HK-2 (cell line): ENCODE results near the gene NPAS2.

Source experiments
- DNase-seq: peaks from one replicate; pipeline ENCODE4 v3.0.0-alpha.2; 2018; ENCODE audit not compliant: unreplicated experiment

Gene NPAS2

GRCh38 chr2:100853909-100854810 lies 34.2 kb downstream of the NPAS2 start:
- no peak for DNase-seq

- no peak for DNase-seq
Observed at GRCh38 chr2:100855084-100855483, 35.1 kb downstream of the NPAS2 start.

DNA sequence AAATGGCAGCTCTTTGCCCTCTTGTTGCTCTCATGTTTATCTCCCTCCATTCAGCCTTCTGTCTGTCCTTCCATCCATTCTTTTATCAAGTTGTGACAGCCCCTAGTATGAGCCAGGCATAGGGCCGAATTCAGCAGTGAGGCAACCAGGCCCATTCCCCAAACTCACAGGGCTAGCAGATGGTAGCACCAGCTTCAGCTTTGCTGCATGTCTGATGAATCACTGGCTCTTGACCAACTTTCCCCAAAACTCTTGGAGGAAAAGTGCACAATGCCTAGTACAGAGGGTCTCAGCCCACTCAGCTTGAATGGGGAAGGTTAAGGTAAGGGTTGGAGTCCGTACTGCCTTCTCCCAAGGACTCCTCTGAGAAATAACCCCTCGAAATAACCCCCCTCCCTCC lies 35.7 kb downstream of the NPAS2 start:
- no peak for DNase-seq

GRCh38 chr2:100856732-100857131 lies 36.8 kb downstream of the NPAS2 start:
- DNase-seq: no peak

GRCh38 chr2:100857341-100857740 lies 37.4 kb downstream of the NPAS2 start:
- DNase-seq: no peak

- no peak for DNase-seq
Observed at GRCh38 chr2:100857915-100858314, 38.0 kb downstream of the NPAS2 start.

GRCh38 chr2:100859902-100860301 lies 40.0 kb downstream of the NPAS2 start:
- no peak for DNase-seq

- no peak for DNase-seq
Observed at GRCh38 chr2:100861340-100861739, 41.4 kb downstream of the NPAS2 start.

- DNase-seq: no peak
Observed at GRCh38 chr2:100862081-100862480, 42.1 kb downstream of the NPAS2 start.

DNA sequence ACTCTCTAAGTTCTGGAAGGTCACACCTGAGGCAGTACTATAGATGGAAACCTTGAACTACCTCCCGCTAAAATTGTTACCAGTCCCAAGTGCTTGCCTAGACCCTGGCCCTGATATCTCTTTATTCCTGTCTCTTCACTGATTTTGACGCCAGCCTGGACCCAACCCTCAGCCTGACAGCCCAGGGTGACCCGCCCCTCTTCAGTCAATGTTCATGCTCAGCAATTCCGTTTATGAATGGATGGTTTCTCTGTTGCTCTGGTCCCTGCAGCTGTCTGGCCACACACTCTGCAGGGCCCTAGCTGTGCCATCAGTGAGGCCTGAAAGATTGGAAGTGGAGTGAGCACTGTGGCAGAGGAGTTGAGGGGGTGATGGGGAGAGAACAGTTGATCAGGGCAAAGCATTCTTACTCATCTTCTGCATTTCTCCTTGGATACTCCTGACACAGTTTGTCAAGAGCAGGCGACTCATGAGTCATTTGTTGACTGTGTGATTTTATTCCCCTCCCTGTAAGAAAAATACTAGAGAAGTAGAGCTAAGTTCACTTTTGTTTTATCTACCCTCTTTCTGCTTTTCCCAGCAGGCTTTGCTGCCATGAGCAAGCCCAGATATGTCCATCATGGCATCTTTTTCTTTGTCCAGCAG lies 46.0 kb downstream of the NPAS2 start:
- DNase-seq: no peak

- DNase-seq: no peak
Observed at GRCh38 chr2:100868083-100868482, 48.1 kb downstream of the NPAS2 start.

DNA sequence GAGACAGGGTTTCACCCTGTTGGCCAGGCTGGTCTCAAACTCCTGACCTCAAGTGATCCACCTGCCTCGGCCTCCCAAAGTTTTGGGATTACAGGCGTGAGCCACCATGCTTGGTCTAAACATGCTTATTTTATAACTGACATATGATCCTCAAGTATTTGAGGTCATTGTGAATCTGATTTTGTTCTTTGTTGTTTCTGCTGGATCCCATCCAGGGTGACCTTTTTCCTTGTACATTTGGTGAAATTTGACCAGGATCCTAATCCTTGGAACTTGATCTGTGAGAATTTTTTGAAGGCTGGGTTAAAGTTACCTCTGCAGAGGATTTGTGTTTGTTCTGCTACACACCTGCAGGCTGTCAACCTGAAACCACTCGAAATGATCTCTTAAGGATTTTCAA lies 49.2 kb downstream of the NPAS2 start:
- DNase-seq: no peak

GRCh38 chr2:100870652-100871531 lies 51.0 kb downstream of the NPAS2 start:
- no peak for DNase-seq

GRCh38 chr2:100875516-100876230 lies 55.7 kb downstream of the NPAS2 start:
- DNase-seq: no peak

DNA sequence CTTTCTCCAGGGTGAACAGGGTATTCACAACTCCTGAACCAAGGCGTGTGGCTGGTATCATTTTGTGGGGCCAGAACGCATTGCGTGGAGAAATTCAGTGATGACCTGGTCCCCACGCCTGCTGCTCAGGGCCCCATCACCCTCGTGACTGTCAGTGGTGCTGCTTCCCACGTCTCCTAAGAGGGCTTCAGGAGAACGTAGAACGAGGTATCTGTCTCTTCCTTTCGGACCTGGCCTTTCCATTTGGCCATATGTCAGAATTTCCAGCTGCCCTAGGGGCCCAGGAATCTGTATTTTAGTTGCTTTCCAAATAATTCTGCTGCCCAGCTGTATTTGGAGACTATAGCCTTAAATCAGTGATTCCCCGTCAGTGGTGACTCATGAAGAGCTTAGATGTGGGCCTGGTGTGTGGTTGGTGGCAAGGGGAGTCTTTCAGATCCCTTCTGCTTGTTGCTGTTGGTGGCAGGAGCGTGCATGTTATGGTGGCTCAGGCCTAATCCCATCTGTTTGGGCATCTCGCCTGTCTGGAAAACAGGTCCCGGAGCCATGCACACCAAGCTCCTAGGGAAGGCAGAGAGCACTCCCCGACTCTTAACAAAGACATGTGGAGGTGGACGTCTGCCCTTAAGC lies 56.4 kb downstream of the NPAS2 start:
- no peak for DNase-seq

GRCh38 chr2:100877555-100877954 lies 57.6 kb downstream of the NPAS2 start:
- no peak for DNase-seq

- no peak for DNase-seq
Observed at GRCh38 chr2:100878000-100878791, 58.3 kb downstream of the NPAS2 start.

DNA sequence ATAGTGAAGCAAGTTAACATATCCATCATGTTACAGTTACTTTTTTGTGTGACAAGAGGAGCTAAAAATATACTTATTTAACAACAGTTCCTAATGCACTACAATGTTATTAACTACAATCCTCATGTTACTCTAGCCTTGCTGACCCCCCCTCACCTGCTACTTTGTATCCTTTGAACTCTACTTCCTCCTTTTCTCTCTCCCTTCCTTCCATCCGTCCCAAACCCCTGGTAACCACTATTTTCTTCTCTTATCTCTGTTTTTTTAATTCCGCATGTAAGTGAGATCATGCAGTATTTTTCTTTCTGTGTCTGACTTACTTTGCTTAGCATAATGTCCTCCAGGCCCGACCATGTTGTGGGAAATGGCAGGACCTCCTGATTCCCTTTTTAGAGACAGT lies 59.4 kb downstream of the NPAS2 start:
- DNase-seq: no peak

- no peak for DNase-seq
Observed at GRCh38 chr2:100880036-100880435, 60.1 kb downstream of the NPAS2 start.

GRCh38 chr2:100880730-100881129 lies 60.8 kb downstream of the NPAS2 start:
- DNase-seq: no peak
